ENCODE results near the gene ZNF212.
"Not testable (repeated sequence)": the region's sequence is repeated elsewhere in the genome, so short reads cannot be mapped to it uniquely, and the experiment has no call there.

The ZNF212 gene

GRCh38 chr7:149218469-149219420, 20.7 kb upstream of the ZNF212 start:
- no peak for DNase-seq (ENCODE audit: low read depth, low spot score)

DNA sequence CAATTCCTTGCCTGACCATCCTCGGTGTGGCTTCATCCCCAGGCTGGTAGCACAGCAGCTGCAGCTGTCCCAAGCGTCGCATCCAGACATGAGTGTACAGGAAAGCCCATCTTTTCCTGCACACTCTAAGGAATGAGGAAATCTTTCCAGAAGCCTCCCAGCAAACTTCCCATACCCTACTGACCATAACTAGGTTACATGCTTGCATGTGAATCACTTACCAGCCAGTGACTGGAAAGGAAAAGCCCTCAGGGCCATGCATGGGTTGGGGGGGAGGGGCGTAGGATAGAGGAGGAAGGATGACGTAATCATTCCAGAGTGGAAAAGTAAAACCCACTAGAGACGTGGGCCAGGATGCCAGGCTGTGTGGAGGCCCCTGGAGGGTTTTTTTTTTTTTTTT, 18.9 kb upstream of the ZNF212 start:
- DNase-seq (ENCODE audit: low read depth, low spot score) = no peak

DNA sequence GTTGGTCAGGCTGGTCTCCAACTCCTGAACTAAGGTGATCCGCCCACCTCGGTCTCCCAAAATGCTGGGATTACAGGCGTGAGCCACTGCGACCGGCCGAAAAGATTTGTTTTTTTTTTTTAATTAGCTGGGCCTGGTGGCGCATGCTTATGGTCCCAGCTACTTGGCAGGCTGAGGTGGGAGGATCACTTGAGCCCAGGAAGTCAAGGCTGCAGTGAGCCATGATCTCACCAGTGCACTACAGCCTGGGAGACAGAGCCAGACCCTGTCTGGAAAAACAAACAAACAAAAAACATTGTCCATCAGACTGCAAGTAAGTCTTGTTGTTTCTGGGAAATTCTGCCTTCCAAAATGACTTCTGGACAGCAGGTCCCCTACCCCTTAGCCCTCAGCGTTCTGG, 16.3 kb upstream of the ZNF212 start:
- no peak for DNase-seq (ENCODE audit: low read depth, low spot score)

- DNase-seq (ENCODE audit: low read depth, low spot score) = no peak
These were observed 15.7 kb upstream of the ZNF212 start for GRCh38 chr7:149223761-149224160.

DNA sequence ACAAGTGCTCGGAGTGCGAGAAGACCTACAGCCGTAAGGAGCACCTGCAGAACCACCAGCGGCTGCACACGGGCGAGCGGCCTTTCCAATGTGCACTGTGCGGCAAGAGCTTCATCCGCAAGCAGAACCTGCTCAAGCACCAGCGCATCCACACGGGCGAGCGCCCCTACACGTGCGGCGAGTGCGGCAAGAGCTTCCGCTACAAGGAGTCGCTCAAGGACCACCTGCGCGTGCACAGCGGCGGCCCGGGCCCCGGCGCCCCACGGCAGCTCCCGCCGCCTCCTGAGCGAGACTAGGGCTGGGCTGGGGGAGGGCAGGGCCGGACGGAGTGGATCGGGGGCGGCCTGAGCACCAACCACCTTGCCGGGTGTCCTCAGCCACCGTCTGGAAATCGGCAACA, 15.1 kb upstream of the ZNF212 start:
- DNase-seq (ENCODE audit: low read depth, low spot score) = no peak

- DNase-seq (ENCODE audit: low read depth, low spot score) = no peak
These were observed 14.3 kb upstream of the ZNF212 start for GRCh38 chr7:149225106-149225505.

- DNase-seq (ENCODE audit: low read depth, low spot score) = no peak
These were observed 13.8 kb upstream of the ZNF212 start for GRCh38 chr7:149225656-149226055.

GRCh38 chr7:149226366-149226765, 13.1 kb upstream of the ZNF212 start:
- not testable (repeated sequence) for DNase-seq (ENCODE audit: low read depth, low spot score)

DNA sequence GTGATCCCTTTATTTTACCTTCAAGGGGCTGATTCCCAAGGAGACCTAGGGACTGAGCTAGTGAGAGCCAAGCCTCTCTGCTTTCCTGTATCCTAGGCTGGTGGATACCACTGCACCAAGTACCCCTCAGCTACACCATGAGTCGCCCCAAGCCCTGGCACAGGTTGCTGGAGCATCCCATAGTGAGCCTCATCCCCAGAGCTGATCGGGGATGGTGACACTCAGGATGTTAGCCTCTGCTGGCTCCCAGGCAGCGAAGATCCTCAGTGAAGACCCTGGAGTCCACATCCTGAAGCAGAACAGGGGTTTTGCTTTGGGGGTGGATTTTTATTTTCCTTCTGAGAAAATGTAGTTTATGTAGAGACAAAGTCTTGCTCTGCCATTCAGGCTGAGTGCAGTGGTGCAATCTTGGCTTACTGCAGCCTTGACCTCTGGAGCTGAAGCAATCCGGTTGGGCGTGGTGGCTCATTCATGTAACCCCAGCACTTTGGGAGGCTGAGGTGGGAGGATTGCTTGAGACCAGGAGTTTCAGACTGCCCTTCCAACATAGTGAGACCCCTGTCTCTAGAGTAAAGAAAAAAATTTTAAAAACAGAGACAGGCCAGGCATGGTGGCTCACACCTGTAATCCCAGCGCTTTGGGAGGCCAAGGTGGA, 12.5 kb upstream of the ZNF212 start:
- no peak for DNase-seq (ENCODE audit: low read depth, low spot score)

DNA sequence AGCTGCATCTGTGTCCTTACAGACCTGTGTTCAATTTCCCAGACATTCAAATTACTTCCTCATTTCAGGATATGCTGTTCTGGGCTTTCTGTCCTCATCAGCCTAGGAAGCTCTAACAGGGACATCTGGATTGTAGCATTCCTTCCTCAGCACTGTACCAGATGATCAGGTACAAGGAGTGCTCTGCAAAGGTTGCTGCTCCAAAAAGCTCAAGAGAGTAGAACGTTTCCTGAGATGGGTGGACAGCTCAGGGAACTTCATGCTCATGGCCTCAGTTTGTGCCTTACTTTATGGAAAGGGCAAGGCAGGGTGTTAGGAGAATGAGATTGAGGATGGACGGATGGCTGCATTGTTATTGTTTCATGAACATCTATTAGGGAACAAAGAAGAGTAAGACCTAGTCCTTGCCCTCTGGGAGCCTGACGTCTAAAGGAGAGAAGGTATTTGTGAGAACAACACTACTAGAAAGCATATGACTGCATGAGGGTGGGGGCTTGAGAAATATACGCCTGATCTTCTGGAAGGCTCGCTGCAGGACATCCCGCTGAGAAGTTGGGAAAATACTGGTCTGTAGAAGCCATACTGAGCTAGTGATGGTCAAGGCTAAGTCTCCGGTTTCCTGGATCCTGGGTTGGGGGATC, 10.5 kb upstream of the ZNF212 start:
- DNase-seq (ENCODE audit: low read depth, low spot score) = no peak

DNA sequence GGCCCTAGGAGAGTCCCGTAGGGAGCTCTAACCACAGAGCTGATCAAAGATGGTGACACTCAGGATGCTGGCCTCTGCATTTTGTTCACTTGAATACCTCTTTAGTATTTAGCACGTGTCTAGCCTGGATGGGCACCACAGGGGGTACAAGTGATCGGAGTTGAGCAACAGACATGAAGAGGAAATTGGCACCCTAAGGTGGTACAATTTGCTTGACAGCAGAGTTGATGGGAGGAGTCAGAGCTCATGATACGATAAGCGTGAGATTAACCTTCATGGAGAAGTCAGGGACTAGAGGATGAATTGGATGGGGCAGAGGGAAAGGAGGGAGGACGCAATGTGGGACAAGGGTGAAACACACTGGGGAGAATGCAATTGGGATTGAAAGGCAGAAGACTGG, 9.9 kb upstream of the ZNF212 start:
- no peak for DNase-seq (ENCODE audit: low read depth, low spot score)

- no peak for DNase-seq (ENCODE audit: low read depth, low spot score)
These were observed 7.1 kb upstream of the ZNF212 start for GRCh38 chr7:149232362-149232761.

DNA sequence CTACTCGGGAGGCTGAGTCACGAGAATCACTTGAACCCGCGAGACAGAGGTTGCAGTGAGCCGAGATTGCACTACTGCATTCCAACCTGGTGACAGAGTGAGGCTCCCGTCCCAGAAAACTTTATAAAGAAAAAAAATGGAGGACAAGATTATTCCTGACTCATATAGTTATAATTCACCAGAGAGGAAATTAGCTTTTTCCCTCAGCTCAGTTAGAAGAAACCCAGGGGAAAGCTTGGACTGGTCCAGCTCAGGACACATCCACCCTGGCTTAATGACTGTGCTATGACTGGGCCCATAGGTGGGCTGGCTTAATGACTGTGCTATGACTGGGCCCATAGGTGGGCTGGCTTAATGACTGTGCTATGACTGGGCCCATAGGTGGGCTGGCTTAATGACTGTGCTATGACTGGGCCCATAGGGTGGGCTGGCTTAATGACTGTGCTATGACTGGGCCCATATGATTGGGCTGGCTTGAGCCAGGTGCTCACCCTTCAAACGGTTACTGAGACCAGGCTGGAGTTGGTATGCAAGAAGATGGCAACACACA, 5.7 kb upstream of the ZNF212 start:
- DNase-seq (ENCODE audit: low read depth, low spot score) = not testable (repeated sequence)

GRCh38 chr7:149237502-149237901, 1.9 kb upstream of the ZNF212 start:
- DNase-seq (ENCODE audit: low read depth, low spot score) = no peak

- DNase-seq (ENCODE audit: low read depth, low spot score) = no peak
These were observed 1.4 kb upstream of the ZNF212 start for GRCh38 chr7:149238051-149238450.

DNA sequence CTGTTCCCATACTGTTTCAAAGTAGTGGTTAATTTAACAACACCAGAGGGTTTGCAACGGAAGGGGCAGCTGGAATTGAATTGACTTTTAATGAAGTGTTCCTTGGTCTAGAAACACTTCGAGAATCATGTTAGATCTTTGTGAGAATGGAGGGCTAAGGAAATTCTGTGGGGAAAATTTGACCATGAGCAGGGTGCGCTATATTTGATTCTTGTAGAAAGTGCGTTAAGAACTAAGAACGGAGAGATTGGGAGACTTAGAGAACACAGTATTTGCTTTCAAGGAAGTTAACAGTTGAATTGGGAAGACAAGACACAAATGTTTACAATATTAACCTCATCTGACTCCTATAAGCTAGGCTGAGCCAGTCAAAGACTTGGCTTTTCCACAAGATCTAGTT, 1.2 kb downstream of the ZNF212 start:
- DNase-seq (ENCODE audit: low read depth, low spot score) = no peak

DNA sequence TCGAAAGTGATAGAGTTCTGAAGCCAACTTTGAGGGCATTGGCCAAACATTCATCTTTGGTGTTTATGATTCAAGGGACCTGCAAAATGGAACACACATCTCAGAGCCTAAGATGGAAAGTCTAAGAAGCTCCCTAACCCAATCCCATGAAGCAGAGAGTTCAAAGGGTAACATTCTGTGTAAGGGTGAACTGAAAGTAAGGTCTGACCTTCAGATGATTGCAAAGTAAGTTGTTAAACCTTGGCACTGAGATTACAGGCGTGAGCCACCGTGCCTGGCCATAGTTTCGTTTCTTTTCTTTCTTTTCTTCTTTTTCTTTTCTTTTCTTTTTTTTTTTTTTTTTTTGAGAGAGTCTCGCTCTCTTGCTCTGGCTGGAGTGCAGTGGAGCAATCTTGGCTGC, 2.2 kb downstream of the ZNF212 start:
- DNase-seq (ENCODE audit: low read depth, low spot score) = no peak

DNA sequence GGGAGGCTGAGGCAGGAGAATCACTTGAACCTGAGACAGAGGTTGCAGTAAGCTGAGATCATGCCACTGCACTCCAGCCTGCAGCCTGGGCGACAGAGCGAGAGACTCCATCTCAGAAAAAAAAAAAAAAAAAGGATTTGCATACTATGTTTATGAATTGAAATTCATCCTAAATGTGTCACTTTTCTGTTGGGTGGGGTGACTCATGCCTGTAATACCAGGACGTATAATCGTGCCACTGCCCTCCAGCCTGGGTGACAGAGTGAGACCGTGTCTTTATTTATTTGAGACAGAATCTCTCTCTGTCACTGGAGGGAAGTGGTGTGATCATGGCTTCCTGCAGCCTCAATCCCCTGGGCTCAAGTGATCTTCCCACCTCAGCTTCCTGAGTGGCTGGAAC, 5.8 kb downstream of the ZNF212 start:
- no peak for DNase-seq (ENCODE audit: low read depth, low spot score)

DNA sequence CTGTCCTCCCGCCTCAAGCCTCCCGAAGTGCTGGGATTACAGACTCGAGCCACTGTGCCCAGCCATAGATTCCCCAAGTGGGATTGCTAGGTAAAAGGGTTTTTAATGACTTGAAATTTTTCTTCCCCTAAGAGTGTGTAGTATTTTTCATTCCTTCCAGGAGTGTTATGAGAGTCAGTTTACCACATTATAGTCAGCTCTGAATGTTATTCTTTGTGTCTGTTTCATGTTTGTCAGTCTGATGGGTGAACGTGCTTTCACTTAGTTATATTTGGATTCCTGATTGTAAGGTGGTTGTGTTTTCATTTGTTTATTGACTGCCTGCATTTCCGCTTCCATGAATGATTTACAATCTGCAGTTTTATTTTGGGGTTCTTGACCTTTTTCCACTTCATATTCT, 6.3 kb downstream of the ZNF212 start:
- no peak for DNase-seq (ENCODE audit: low read depth, low spot score)

DNA sequence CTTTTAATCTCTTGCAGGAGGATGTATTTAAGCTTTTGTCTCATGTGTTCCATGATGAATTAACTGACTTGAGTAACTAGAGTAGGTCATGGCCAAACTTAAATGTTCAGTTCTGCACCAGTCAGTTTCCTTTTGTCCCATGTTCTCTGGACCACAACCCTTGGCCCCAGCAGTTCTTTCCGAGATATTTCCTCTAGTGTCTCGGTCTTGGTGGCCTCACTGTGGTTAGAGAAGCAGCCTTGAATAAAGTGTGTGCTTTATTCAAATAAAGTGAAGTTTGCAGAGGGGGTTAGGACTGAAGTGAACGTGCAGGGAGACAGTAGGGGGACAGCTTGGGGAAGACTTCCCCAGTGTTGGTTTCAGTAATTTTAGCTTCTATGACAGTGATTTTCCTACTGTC, 9.3 kb downstream of the ZNF212 start:
- no peak for DNase-seq (ENCODE audit: low read depth, low spot score)

DNA sequence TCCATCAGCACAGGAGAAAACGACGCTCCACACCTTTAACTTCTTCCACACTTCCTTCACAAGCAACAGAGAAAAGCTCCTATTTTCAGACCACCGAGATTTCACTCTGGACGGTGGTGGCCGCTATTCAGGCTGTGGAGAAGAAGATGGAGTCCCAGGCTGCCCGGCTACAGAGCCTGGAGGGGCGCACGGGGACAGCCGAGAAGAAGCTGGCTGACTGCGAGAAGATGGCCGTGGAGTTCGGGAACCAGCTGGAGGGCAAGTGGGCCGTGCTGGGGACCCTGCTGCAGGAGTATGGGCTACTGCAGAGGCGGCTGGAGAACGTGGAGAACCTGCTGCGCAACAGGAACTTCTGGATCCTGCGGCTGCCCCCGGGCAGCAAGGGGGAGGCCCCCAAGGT, 10.7 kb downstream of the ZNF212 start:
- not testable (repeated sequence) for DNase-seq (ENCODE audit: low read depth, low spot score)

GRCh38 chr7:149251518-149251917, 12.1 kb downstream of the ZNF212 start:
- not testable (repeated sequence) for DNase-seq (ENCODE audit: low read depth, low spot score)
